Measurements from ENCODE around the gene RAB12. TPM values are rescaled to one million over a fixed set of nuclear protein-coding genes. Genes with fewer than 3 reads are reported as not detected.
"Not testable (repeated sequence)": the region's sequence is repeated elsewhere in the genome, so short reads cannot be mapped to it uniquely, and the experiment has no call there.

The RAB12 gene
- total RNA-seq, 1 donor = 35.7 TPM

GRCh38 chr18:8622625-8623024, 13.4 kb downstream of the RAB12 start:
- not testable (repeated sequence) for H3K27me3 ChIP-seq (ENCODE audit: insufficient read depth, low read length); H3K9me3 ChIP-seq (ENCODE audit: low read depth, low read length); H3K4me3 ChIP-seq (ENCODE audit: low read length)
- peaks cover 45% of the 10 kb centered on the region for H3K4me1 ChIP-seq (ENCODE audit: insufficient read depth, low read length)

GRCh38 chr18:8623549-8624106, 14.4 kb downstream of the RAB12 start:
- Histone ChIP-seq H3K4me1 (ENCODE audit: insufficient read depth, low read length) (peaks cover 45% of the 10 kb centered on the region), H3K4me3 (ENCODE audit: low read length) (peak overlapping the region; percentile 0), H3K27me3 (ENCODE audit: insufficient read depth, low read length) (no peaks in the 10 kb centered on the region), H3K9me3 (ENCODE audit: low read depth, low read length) (no peaks in the 10 kb centered on the region)

- Histone ChIP-seq H3K9me3 (ENCODE audit: low read depth, low read length) (no peaks in the 10 kb centered on the region), H3K4me1 (ENCODE audit: insufficient read depth, low read length) (peaks cover 30% of the 10 kb centered on the region), H3K4me3 (ENCODE audit: low read length) (no peak overlapping the region), H3K27me3 (ENCODE audit: insufficient read depth, low read length) (no peaks in the 10 kb centered on the region)
Measured at GRCh38 chr18:8625461-8626092, 16.3 kb downstream of the RAB12 start.

GRCh38 chr18:8626414-8627106, 17.3 kb downstream of the RAB12 start:
- H3K4me1 ChIP-seq (ENCODE audit: insufficient read depth, low read length) = peaks cover 24% of the 10 kb centered on the region
- no peaks in the 10 kb centered on the region for H3K27me3 ChIP-seq (ENCODE audit: insufficient read depth, low read length)
- H3K9me3 ChIP-seq (ENCODE audit: low read depth, low read length) = no peaks in the 10 kb centered on the region
- H3K4me3 ChIP-seq (ENCODE audit: low read length) = no peak overlapping the region

GRCh38 chr18:8627107-8627472, 17.9 kb downstream of the RAB12 start:
- Histone ChIP-seq H3K4me1 (ENCODE audit: insufficient read depth, low read length) (peaks cover 23% of the 10 kb centered on the region), H3K27me3 (ENCODE audit: insufficient read depth, low read length) (no peaks in the 10 kb centered on the region), H3K9me3 (ENCODE audit: low read depth, low read length) (no peaks in the 10 kb centered on the region), H3K4me3 (ENCODE audit: low read length) (no peak overlapping the region)

GRCh38 chr18:8627540-8627939, 18.3 kb downstream of the RAB12 start:
- Histone ChIP-seq H3K9me3 (ENCODE audit: low read depth, low read length) (no peaks in the 10 kb centered on the region), H3K27me3 (ENCODE audit: insufficient read depth, low read length) (no peaks in the 10 kb centered on the region), H3K4me1 (ENCODE audit: insufficient read depth, low read length) (peaks cover 18% of the 10 kb centered on the region), H3K4me3 (ENCODE audit: low read length) (no peak overlapping the region)

- H3K4me1 ChIP-seq (ENCODE audit: insufficient read depth, low read length) = peaks cover 1% of the 10 kb centered on the region
- H3K4me3 ChIP-seq (ENCODE audit: low read length) = no peak overlapping the region
- H3K9me3 ChIP-seq (ENCODE audit: low read depth, low read length) = no peaks in the 10 kb centered on the region
- H3K27me3 ChIP-seq (ENCODE audit: insufficient read depth, low read length) = no peaks in the 10 kb centered on the region
Measured at GRCh38 chr18:8629602-8630001, 20.4 kb downstream of the RAB12 start.

- Histone ChIP-seq H3K4me1 (ENCODE audit: insufficient read depth, low read length) (no peaks in the 10 kb centered on the region), H3K9me3 (ENCODE audit: low read depth, low read length) (no peaks in the 10 kb centered on the region), H3K4me3 (ENCODE audit: low read length) (no peak overlapping the region), H3K27me3 (ENCODE audit: insufficient read depth, low read length) (no peaks in the 10 kb centered on the region)
Measured at GRCh38 chr18:8630546-8630945, 21.3 kb downstream of the RAB12 start.

- H3K4me1 ChIP-seq (ENCODE audit: insufficient read depth, low read length) = no peaks in the 10 kb centered on the region
- H3K4me3 ChIP-seq (ENCODE audit: low read length) = no peak overlapping the region
- H3K27me3 ChIP-seq (ENCODE audit: insufficient read depth, low read length) = no peaks in the 10 kb centered on the region
- no peaks in the 10 kb centered on the region for H3K9me3 ChIP-seq (ENCODE audit: low read depth, low read length)
Measured at GRCh38 chr18:8631265-8631664, 22.0 kb downstream of the RAB12 start.

GRCh38 chr18:8632386-8632785, 23.1 kb downstream of the RAB12 start:
- Histone ChIP-seq H3K4me1 (ENCODE audit: insufficient read depth, low read length) (no peaks in the 10 kb centered on the region), H3K9me3 (ENCODE audit: low read depth, low read length) (no peaks in the 10 kb centered on the region), H3K4me3 (ENCODE audit: low read length) (no peak overlapping the region), H3K27me3 (ENCODE audit: insufficient read depth, low read length) (no peaks in the 10 kb centered on the region)

GRCh38 chr18:8634508-8634907, 25.3 kb downstream of the RAB12 start:
- H3K4me3 ChIP-seq (ENCODE audit: low read length) = no peak overlapping the region
- no peaks in the 10 kb centered on the region for H3K27me3 ChIP-seq (ENCODE audit: insufficient read depth, low read length)
- no peaks in the 10 kb centered on the region for H3K9me3 ChIP-seq (ENCODE audit: low read depth, low read length)
- no peaks in the 10 kb centered on the region for H3K4me1 ChIP-seq (ENCODE audit: insufficient read depth, low read length)

GRCh38 chr18:8635087-8635486, 25.9 kb downstream of the RAB12 start:
- no peaks in the 10 kb centered on the region for H3K9me3 ChIP-seq (ENCODE audit: low read depth, low read length)
- no peaks in the 10 kb centered on the region for H3K27me3 ChIP-seq (ENCODE audit: insufficient read depth, low read length)
- no peaks in the 10 kb centered on the region for H3K4me1 ChIP-seq (ENCODE audit: insufficient read depth, low read length)
- no peak overlapping the region for H3K4me3 ChIP-seq (ENCODE audit: low read length)

- Histone ChIP-seq H3K4me3 (ENCODE audit: low read length) (no peak overlapping the region), H3K9me3 (ENCODE audit: low read depth, low read length) (no peaks in the 10 kb centered on the region), H3K4me1 (ENCODE audit: insufficient read depth, low read length) (no peaks in the 10 kb centered on the region)
Measured at GRCh38 chr18:8639762-8640161, 30.5 kb downstream of the RAB12 start.

GRCh38 chr18:8643326-8643878, 34.2 kb downstream of the RAB12 start:
- H3K9me3 ChIP-seq (ENCODE audit: low read depth, low read length) = no peaks in the 10 kb centered on the region
- H3K4me3 ChIP-seq (ENCODE audit: low read length) = no peak overlapping the region
- H3K27me3 ChIP-seq (ENCODE audit: insufficient read depth, low read length) = no peaks in the 10 kb centered on the region
- H3K4me1 ChIP-seq (ENCODE audit: insufficient read depth, low read length) = no peaks in the 10 kb centered on the region

More at GRCh38 chr18:8639762-8640161, 30.5 kb downstream of the RAB12 start:
- H3K27me3 ChIP-seq (ENCODE audit: insufficient read depth, low read length) = no peaks in the 10 kb centered on the region

GRCh38 chr18:8647359-8647758, 38.1 kb downstream of the RAB12 start:
- not testable (repeated sequence) for H3K9me3 ChIP-seq (ENCODE audit: low read depth, low read length); H3K4me1 ChIP-seq (ENCODE audit: insufficient read depth, low read length); H3K4me3 ChIP-seq (ENCODE audit: low read length); H3K27me3 ChIP-seq (ENCODE audit: insufficient read depth, low read length)

Data from mononuclear cell (primary cell).